ENCODE data around the gene SMARCD2.
"Not testable (repeated sequence)": the region's sequence is repeated elsewhere in the genome, so short reads cannot be mapped to it uniquely, and the experiment has no call there.

The SMARCD2 gene

DNA sequence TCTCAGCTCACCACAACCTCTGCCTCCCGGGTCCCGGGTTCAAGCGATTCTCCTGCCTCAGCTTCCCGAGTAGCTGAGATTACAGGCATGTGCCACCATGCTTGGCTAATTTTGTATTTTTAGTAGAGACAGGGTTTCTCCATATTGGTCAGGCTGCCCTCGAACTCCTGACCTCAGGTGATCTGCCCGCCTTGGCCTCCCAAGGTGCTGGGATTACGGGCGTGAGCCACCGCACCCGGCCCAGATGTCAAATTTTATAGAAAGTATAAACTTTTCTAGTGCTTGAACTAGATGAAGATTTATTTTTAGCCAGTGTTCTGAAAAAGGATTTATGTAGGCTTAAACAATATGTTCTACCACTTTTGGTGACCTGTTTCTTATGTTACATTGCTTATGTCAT, 46.1 kb downstream of the SMARCD2 start:
- FAIRE-seq, result not testable (repeated sequence)

DNA sequence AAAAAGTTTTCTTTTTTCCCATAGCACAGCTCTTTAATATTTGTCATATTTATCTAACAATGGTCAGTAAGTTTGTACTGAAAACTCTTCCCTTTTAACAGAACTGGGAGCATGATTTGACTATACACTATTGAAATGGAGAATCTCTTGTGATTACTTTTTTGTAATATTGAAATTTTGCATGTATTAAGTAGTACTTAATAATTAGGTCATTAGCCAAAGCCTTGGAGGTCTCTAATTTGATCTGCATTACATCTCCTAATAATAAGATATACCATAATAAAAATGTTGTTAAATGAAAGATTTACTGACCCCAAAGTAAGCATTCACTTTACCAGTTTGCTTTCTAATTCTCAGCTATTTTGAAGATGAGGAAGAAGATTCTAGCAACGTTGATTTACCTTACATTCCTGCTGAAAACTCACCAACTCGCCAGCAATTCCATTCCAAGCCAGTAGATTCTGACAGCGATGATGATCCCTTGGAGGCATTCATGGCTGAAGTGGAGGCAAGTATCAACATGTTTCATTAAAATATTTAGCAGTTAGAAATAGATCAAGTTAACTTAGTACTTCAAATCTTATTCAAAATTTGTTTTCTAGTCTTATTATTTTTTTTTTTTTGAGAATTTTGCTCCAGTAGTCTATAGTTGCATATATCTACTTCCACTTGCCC, 50.3 kb downstream of the SMARCD2 start:
- FAIRE-seq, result no peak

DNA sequence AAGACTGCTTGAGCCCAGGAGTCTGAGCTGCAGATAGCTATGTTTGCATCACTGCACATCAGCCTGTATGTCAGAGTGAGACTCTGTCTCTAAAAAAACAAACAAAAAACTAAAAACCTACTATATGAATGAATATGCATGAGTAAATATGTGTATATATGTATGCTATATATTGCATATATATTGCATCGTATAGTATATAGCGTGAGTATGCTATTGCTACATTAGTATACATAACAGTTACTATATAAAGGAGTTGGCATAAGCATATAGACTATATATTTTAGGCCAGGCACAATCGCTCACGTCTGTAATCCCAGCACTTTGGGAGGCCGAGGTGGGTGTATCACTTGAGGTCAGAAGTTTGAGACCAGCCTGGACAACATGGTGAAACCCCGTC, 52.4 kb downstream of the SMARCD2 start:
- FAIRE-seq, result no peak

DNA sequence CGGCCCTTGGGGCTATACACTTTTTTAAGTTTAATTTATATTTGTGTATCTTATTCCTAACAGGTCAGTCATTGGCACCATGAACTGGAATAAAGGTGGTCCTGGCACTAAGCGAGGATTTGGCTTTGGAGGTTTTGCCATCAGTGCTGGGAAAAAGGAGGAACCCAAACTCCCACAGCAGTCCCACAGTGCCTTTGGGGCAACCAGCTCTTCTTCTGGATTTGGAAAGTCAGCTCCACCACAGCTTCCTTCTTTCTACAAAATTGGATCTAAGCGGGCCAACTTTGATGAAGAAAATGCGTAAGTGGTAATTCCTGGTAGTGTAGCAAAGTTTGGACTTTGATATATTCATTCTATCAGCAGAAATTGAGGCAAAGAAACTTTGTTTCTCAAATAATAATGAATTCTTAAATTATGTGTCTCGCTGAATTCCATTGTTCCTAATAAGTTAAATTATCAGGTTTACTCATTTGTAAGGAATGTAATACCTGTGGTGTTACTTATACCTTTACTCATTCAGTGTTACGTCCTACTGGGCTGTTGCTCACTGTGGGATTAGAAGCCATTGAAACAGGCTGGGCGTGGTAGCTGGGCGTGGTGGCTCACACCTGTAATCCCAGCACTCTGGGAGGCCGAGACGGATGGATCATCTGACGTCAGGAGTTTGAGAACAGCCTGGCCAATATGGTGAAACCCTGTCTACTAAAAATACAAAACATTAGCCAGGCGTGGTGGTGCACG, 55.3 kb downstream of the SMARCD2 start:
- FAIRE-seq, result no peak

DNA sequence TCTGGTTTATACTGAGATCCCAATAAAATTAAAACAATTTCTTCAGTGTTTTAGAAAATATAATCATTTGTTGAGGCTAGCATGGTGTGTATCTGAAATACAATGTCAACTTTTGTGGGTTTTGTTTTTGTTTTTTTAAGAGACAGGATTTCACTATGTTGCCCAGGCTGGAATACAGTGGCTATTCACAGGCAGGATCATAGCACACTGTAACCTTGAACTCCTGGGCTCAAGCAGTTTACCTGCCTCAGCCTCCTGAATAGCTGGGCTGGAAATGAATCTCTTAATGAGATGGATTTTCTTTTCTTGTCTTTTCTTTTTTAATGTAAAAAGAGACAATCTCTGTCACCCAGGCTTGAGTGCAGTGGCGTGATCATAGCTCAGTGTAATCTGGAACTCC, 56.4 kb downstream of the SMARCD2 start:
- no peak for FAIRE-seq

DNA sequence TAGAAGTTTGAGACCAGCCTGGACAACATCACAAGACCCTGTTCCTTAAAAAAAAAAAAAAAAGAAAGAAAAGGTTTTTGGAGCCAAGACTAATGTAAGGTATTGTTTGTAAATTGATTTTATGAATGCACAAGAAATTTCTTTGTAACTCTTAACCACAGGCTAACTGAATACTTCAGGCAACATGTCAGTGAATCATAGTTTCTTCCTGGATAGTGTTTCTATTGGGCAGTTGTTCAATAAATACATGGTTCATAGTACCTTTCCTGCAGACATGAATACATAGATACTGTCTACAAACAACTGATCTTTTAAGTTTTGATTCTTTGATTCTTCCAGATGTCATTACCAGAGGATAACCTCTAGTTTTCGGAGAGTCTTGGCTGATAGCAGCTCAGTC, 56.9 kb downstream of the SMARCD2 start:
- no peak for FAIRE-seq

DNA sequence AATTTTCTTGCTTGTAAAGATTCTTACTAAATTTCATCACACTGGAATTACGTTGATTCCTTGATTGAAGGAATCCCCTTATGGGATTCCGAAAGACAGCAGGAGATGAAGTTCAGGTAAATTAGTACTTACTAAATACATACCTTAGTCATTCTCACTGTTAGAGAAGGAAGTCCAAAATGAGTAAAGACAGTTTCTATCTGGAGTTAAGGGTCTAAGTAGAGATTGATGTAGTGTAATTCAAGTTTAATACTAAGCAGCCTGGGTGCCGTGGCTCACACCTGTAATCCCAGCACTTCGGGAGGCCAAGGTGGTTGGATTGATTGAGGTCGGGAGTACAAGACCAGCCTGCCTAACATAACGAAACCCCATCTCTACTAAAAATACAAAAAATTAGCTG, 59.0 kb downstream of the SMARCD2 start:
- FAIRE-seq, result no peak
